Measurements from ENCODE around the gene VAV2.

VAV2 gene

DNA sequence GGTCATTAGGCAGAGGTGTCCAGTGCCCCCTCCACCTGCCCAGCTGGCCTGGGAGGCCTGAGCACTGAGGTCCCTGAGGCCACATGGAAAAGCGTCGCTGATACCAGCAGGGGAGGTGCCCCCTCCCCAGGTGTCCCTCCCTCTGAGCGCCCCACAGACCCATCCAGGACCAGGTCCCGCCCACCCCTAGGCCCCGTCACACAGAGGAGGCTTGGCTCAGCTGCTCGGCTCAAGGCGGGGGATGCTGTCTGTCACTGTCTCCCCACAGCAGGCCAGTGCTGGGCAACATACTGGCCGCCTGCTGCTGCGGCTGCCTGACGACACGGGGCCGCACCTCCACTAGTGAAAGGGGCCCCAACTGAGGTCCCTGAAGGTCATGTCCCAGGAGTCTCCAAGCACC is 71.7 kb downstream of the VAV2 start:
- Histone ChIP-seq H3K4me3 (ENCODE audit: insufficient read depth, low read length, poor library complexity, severe bottlenecking) (no peak overlapping the region), H3K36me3 (ENCODE audit: low read length) (no peaks in the 10 kb centered on the region), H3F3A (ENCODE audit: insufficient read depth) (no peaks in the 10 kb centered on the region), H3K9me3 (ENCODE audit: insufficient read depth, low read length) (no peaks in the 10 kb centered on the region), H2AFZ (ENCODE audit: low read depth, low read length, severe bottlenecking) (no peak overlapping the region), H3K9ac (ENCODE audit: low read length) (no peak overlapping the region), H3K27me3 (ENCODE audit: low read length) (no peaks in the 10 kb centered on the region), H3K79me2 (ENCODE audit: insufficient read depth, low read length) (peaks cover 68% of the 10 kb centered on the region), H3K27ac (ENCODE audit: low read depth, low read length) (no peak overlapping the region), H4K20me1 (ENCODE audit: low read depth, low read length) (no peaks in the 10 kb centered on the region), H3K9me2 (replicated peaks; ENCODE audit: insufficient read depth, low read length) (no peaks in the 10 kb centered on the region), H3K4me2 (ENCODE audit: low read depth, low read length, poor library complexity, severe bottlenecking) (no peak overlapping the region)
- TF ChIP-seq CTCF (IDR thresholded peaks at IDR 0.05; ENCODE audit: insufficient read depth, low read length, poor library complexity, severe bottlenecking) (no peak), EZH2phosphoT487 (conservative IDR thresholded peaks at IDR 0.05; ENCODE audit: low read length) (no peak)

DNA sequence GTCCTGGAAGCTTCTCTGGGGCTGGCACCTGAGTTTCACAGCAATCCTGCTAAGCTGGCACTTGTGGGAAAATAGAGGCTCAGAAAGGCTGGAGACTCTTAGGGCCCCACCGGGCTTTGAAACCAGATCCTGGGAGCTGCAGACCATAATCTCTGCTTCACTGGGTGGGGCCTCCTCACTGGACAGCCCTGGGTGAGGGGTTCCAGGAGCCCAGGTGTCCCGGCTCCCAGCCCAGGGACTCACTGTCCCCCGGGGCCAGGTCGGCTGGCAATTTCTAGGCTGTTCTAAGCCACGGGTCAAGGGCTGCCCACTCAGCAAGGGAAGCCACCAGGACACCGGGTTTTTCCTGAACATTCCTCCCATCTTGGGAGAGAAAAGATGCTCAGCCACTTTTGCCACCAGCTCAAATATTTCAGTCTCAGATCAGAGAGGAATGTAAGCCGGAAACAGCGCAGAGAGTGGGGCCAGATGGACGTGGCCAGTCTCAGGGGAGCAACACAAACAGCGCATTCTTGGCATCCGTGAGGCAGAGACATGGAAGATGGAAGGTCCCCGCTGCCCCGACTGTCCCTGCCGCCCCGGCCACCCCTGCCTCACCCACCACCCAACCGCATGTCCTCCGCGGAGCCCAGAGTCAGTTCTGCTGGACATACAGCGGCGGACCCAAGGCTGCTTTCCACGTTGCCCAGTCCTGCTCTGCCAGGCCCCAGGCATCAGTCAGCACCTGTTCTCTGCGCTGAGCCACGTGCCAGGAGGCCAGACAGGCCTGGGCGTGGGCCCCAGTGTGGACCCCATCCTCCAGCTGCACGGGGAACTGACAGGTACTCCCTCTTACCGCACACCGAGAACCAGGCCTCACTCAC is 72.6 kb downstream of the VAV2 start:
- H3K4me3 ChIP-seq (ENCODE audit: insufficient read depth, low read length, poor library complexity, severe bottlenecking), result no peak overlapping the region
- no peaks in the 10 kb centered on the region for H3K9me2 ChIP-seq (replicated peaks; ENCODE audit: insufficient read depth, low read length)
- no peaks in the 10 kb centered on the region for H3K27me3 ChIP-seq (ENCODE audit: low read length)
- no peak overlapping the region for H3K9ac ChIP-seq (ENCODE audit: low read length)
- H3K79me2 ChIP-seq (ENCODE audit: insufficient read depth, low read length), result peaks cover 67% of the 10 kb centered on the region
- H3K9me3 ChIP-seq (ENCODE audit: insufficient read depth, low read length), result no peaks in the 10 kb centered on the region
- H2AFZ ChIP-seq (ENCODE audit: low read depth, low read length, severe bottlenecking), result no peak overlapping the region
- TF ChIP-seq EZH2phosphoT487 (conservative IDR thresholded peaks at IDR 0.05; ENCODE audit: low read length) (no peak), CTCF (IDR thresholded peaks at IDR 0.05; ENCODE audit: insufficient read depth, low read length, poor library complexity, severe bottlenecking) (no peak)
- H3K4me2 ChIP-seq (ENCODE audit: low read depth, low read length, poor library complexity, severe bottlenecking), result no peak overlapping the region
- no peaks in the 10 kb centered on the region for H3F3A ChIP-seq (ENCODE audit: insufficient read depth)
- no peaks in the 10 kb centered on the region for H3K36me3 ChIP-seq (ENCODE audit: low read length)
- no peak overlapping the region for H3K27ac ChIP-seq (ENCODE audit: low read depth, low read length)
- no peaks in the 10 kb centered on the region for H4K20me1 ChIP-seq (ENCODE audit: low read depth, low read length)

DNA sequence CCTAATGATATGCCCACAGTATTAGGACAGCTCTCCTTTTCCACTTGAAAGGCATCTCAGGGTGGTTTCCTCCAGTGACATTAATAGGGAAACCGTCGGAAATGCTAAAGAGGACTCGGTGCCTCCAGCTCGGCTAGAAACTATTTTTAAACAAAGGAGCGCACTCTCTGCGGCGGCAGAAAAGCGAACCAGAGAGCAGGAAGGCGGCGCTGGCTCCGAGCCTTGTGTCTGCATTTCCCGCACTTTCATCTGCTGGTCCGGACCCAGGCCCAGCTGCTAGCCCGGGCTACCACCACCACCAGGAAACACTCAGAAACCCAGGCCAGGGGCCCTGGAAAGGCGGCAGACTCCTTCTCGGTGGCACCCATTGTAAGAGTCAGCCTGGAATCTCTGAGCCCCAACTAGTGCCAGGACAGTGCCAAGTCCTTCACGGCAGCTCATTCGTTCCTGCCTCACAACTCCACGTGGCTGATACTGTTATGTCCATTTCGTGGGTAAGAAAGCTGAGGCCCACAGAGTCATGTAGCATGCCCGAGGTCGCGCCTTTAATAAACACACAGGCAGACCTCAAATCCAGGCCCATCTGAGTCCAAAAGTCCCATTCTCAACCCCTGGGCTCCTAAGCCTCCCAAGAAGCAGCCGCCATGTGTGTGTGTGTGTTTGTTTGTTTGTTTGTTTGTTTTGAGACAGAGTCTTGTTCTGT is 73.9 kb downstream of the VAV2 start:
- Histone ChIP-seq H3K9me3 (ENCODE audit: insufficient read depth, low read length) (no peaks in the 10 kb centered on the region), H3K27ac (ENCODE audit: low read depth, low read length) (no peak overlapping the region), H4K20me1 (ENCODE audit: low read depth, low read length) (no peaks in the 10 kb centered on the region), H3K4me3 (ENCODE audit: insufficient read depth, low read length, poor library complexity, severe bottlenecking) (no peak overlapping the region), H3K27me3 (ENCODE audit: low read length) (no peaks in the 10 kb centered on the region), H3K9ac (ENCODE audit: low read length) (no peak overlapping the region), H3K79me2 (ENCODE audit: insufficient read depth, low read length) (peaks cover 76% of the 10 kb centered on the region), H3F3A (ENCODE audit: insufficient read depth) (no peaks in the 10 kb centered on the region), H3K4me2 (ENCODE audit: low read depth, low read length, poor library complexity, severe bottlenecking) (no peak overlapping the region), H3K9me2 (replicated peaks; ENCODE audit: insufficient read depth, low read length) (no peaks in the 10 kb centered on the region), H2AFZ (ENCODE audit: low read depth, low read length, severe bottlenecking) (no peak overlapping the region), H3K36me3 (ENCODE audit: low read length) (no peaks in the 10 kb centered on the region)
- TF ChIP-seq EZH2phosphoT487 (conservative IDR thresholded peaks at IDR 0.05; ENCODE audit: low read length), result no peak

DNA sequence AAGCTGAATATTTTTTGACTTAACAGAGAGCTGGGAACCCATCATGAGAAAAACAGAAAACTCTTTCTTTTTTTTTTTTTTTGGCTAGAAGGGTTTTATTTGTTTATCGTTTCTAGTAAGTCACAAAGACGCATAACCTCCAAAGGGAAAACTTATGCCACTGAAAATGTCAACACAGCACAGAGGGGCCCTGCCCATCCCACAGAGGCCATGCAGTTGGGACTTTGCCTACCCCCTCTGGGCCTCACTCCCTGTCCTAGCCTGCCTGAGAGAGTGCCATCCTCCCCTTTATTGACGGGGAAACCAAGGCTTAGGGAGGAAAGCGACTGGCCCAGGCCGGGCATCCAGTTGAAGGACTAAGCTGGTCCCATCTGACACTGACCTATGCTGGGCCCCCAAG is 74.7 kb downstream of the VAV2 start:
- no peaks in the 10 kb centered on the region for H3K9me3 ChIP-seq (ENCODE audit: insufficient read depth, low read length)
- H3K9me2 ChIP-seq (replicated peaks; ENCODE audit: insufficient read depth, low read length), result no peaks in the 10 kb centered on the region
- no peak overlapping the region for H3K27ac ChIP-seq (ENCODE audit: low read depth, low read length)
- no peaks in the 10 kb centered on the region for H3K36me3 ChIP-seq (ENCODE audit: low read length)
- no peaks in the 10 kb centered on the region for H3K27me3 ChIP-seq (ENCODE audit: low read length)
- H2AFZ ChIP-seq (ENCODE audit: low read depth, low read length, severe bottlenecking), result no peak overlapping the region
- TF ChIP-seq EZH2phosphoT487 (conservative IDR thresholded peaks at IDR 0.05; ENCODE audit: low read length), result no peak
- TF ChIP-seq CTCF (IDR thresholded peaks at IDR 0.05; ENCODE audit: insufficient read depth, low read length, poor library complexity, severe bottlenecking), result no peak
- H3F3A ChIP-seq (ENCODE audit: insufficient read depth), result no peaks in the 10 kb centered on the region
- no peaks in the 10 kb centered on the region; the same call in 1 of the 2 replicates for H4K20me1 ChIP-seq (ENCODE audit: low read depth, low read length)
- no peak overlapping the region for H3K9ac ChIP-seq (ENCODE audit: low read length)
- H3K79me2 ChIP-seq (ENCODE audit: insufficient read depth, low read length), result peaks cover 76% of the 10 kb centered on the region
- no peak overlapping the region for H3K4me3 ChIP-seq (ENCODE audit: insufficient read depth, low read length, poor library complexity, severe bottlenecking)
- H3K4me2 ChIP-seq (ENCODE audit: low read depth, low read length, poor library complexity, severe bottlenecking), result no peak overlapping the region
